ENCODE measurements around the gene ZNF710.
"Not testable (repeated sequence)": the region's sequence is repeated elsewhere in the genome, so short reads cannot be mapped to it uniquely, and the experiment has no call there.

The ZNF710 gene, protein sequence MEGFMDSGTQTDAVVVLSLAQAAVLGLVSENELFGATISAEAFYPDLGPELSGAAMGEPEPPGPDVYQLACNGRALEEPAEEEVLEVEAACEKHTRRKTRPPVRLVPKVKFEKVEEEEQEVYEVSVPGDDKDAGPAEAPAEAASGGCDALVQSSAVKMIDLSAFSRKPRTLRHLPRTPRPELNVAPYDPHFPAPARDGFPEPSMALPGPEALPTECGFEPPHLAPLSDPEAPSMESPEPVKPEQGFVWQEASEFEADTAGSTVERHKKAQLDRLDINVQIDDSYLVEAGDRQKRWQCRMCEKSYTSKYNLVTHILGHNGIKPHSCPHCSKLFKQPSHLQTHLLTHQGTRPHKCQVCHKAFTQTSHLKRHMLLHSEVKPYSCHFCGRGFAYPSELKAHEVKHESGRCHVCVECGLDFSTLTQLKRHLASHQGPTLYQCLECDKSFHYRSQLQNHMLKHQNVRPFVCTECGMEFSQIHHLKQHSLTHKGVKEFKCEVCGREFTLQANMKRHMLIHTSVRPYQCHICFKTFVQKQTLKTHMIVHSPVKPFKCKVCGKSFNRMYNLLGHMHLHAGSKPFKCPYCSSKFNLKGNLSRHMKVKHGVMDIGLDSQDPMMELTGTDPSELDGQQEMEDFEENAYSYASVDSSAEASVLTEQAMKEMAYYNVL

DNA sequence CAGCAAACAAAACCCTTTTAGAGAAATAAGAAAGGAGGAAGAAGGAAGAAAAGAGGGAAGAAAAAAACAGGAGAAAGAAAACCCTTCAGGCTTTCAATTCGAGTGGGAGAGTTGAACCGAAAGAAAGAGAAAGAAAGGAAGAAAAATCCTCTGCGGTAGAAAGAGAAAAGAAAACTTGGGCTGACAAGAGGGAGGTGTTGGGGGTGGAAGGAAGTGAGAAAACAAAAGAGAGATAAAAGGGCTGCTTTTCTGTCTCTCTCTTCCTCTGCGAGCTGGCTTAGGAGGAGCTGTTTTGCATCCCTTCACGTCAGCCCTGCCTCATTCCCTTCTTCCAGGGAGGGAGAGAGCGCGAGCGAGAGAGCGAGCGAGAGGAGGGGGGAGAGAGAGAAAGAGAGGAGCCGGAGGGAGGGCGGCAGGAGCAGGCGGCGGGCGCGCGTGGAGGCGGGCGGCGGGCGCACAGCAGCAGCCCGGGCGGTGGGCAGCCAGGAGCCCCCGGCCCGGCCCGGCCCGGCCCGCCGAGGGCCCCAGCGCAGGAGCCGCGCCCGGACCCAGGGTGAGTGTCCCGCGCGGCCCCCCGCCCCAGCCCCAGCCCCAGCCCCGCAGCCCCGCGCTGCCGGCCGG is at the start of gene ZNF710:
Gene ZNF710 (plus strand): TSS at position 263 of the 621 bp plus-strand sequence. CDS start 65,814 bp downstream, outside the sequence.
- peaks cover 20% of the 10 kb centered on the region for H3K4me1 ChIP-seq (ENCODE audit: control insufficient read depth, low read depth, low read length)
- no peaks in the 10 kb centered on the region for H3K9me3 ChIP-seq (ENCODE audit: control insufficient read depth, low read depth, low read length)
- peak within 1 kb of the TSS; percentile 88 for H3K9ac ChIP-seq (ENCODE audit: low read length)
- H3K4me3 ChIP-seq (ENCODE audit: low read length) = peak within 1 kb of the TSS; percentile 85
- no peaks in the 10 kb centered on the region for H3K36me3 ChIP-seq (ENCODE audit: control insufficient read depth, low read depth, low read length)
- peak within 1 kb of the TSS; percentile 87 for H3K27ac ChIP-seq (ENCODE audit: low read length)
- peaks cover 18% of the 10 kb centered on the region for H3K27me3 ChIP-seq (ENCODE audit: control insufficient read depth, insufficient read depth, low read length)

DNA sequence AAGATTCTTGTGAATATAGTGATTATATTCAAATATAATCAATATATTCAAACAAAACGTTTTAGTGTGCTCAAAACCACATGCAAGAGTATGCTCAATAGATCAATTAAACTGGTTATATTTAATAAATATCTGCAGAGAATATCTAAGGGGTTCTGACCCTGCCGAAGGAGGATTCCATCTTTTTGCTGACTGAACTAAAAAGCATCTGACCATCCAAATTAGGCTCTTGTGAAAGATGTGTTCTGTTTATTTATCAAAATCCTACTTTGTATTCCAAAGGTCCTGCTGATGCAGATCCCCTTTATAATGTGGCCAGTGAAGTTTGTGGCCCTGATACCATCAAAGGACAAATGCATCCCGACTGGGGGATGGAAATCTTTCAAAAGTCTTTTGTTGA is 46.6 kb upstream of the ZNF710 start:
- H3K27ac ChIP-seq (ENCODE audit: low read length) = no peak overlapping the region
- H3K4me3 ChIP-seq (ENCODE audit: low read length) = no peak overlapping the region
- no peaks in the 10 kb centered on the region for H3K36me3 ChIP-seq (ENCODE audit: control insufficient read depth, low read depth, low read length)
- no peaks in the 10 kb centered on the region for H3K9me3 ChIP-seq (ENCODE audit: control insufficient read depth, low read depth, low read length)
- no peaks in the 10 kb centered on the region for H3K4me1 ChIP-seq (ENCODE audit: control insufficient read depth, low read depth, low read length)
- H3K9ac ChIP-seq (ENCODE audit: low read length) = no peak overlapping the region
- H3K27me3 ChIP-seq (ENCODE audit: control insufficient read depth, insufficient read depth, low read length) = no peaks in the 10 kb centered on the region

DNA sequence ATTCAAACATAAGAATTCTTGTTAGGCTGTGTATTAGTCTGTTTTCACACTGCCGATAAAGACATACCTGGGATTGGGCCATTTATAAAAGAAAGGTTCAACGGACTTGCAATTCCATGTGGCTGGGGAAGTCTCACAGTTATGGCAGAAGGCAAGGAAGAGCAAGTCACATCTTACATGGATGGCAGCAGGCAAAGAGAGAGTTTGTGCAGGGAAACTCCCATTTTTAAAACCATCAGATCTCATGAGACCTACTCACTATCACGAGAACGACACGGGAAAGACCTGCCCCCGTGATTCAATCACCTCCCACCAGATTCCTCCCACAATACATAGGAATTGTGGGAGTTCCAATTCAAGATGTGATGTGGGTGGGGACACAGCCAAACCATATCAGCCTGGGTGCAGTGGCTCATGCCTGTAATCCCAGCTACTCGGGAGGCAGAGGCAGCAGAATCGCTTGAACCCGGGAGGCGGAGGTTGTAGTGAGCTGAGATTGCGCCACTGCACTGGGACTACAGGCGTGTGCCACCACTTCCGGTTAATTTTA is 45.6 kb upstream of the ZNF710 start:
- H3K9me3 ChIP-seq (ENCODE audit: control insufficient read depth, low read depth, low read length); H3K9ac ChIP-seq (ENCODE audit: low read length); H3K4me1 ChIP-seq (ENCODE audit: control insufficient read depth, low read depth, low read length); H3K36me3 ChIP-seq (ENCODE audit: control insufficient read depth, low read depth, low read length); H3K4me3 ChIP-seq (ENCODE audit: low read length); H3K27ac ChIP-seq (ENCODE audit: low read length); H3K27me3 ChIP-seq (ENCODE audit: control insufficient read depth, insufficient read depth, low read length): not testable (repeated sequence)

DNA sequence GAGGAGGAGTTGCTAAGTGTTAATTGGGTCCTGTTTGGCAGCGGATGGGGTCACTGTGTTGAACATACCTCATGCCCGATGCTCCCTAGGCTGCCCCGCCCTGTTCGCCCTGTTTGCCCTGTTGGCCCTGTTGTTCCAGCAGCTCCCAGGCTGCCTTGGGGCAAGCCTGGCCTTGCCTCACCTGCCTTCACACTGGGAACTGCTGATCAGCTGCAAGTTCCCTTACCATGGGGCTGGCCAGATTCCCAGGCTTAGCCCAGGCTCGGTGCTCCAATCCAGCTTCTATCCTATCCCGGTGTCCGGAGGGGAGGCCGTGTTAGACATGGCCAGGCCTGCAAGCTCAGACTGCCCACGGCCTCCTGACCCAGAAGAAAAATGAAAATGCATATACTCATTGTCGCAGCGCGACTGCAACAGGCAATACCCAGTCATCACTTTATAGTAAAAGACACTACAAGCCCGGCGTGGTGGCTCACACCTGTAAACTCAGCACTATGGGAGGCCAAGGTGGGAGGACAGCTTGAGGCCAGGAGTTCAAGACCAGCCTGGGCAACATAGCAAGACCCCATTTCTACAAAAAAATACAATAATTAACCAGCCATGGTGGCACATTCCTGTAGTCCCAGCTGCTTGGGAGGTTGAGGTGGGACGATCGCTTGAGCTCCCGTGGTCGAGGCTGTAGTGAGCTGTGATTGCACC is 42.9 kb upstream of the ZNF710 start:
- Histone ChIP-seq H3K27ac (ENCODE audit: low read length) (no peak overlapping the region), H3K27me3 (ENCODE audit: control insufficient read depth, insufficient read depth, low read length) (no peaks in the 10 kb centered on the region), H3K9ac (ENCODE audit: low read length) (no peak overlapping the region), H3K4me3 (ENCODE audit: low read length) (no peak overlapping the region), H3K4me1 (ENCODE audit: control insufficient read depth, low read depth, low read length) (no peaks in the 10 kb centered on the region), H3K9me3 (ENCODE audit: control insufficient read depth, low read depth, low read length) (no peaks in the 10 kb centered on the region), H3K36me3 (ENCODE audit: control insufficient read depth, low read depth, low read length) (no peaks in the 10 kb centered on the region)

DNA sequence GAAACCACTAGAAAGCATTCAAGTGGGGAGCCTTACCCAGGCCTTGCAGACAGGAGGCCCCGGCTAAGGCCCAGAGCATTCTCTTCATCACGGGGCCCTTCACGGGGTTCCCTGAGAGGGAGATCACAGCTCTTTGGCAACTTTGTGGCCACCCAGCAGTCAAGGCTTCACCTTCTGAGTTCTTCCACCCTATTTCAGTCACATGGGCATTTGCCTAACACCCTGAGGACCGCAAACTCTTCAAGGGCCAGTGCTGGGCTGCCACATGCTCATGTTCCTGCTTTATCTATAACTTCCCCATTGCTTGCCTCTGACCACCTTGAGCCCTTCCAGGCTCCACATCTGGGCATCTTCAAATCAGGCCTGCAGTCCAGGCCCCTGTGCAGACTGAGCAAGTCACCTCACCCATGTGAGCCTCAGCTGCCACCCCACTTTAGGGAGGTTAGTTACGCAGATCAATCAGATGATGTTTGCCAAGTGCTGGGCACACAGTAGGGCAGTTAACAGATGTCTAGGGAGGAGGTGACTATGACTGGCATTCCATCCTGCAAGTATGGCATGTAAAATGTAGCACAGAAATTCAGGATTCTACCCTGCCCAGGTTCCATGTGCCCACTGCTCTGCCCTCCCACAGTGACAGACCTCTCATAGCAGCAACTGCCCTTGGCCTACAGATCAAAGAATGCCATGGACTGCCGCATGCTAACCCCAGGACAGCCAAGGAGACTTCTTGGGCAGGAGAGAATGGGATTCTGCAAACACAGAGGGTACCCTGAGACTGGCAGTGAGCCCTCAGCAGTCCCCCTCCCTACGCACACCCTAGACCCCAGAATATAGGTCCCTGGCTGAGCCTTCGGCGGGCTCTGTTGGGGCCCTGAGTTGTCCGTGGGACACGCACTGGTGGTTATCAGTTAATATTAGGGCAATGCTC is 37.6 kb upstream of the ZNF710 start:
- Histone ChIP-seq H3K36me3 (ENCODE audit: control insufficient read depth, low read depth, low read length) (no peaks in the 10 kb centered on the region), H3K9ac (ENCODE audit: low read length) (no peak overlapping the region), H3K9me3 (ENCODE audit: control insufficient read depth, low read depth, low read length) (no peaks in the 10 kb centered on the region), H3K27me3 (ENCODE audit: control insufficient read depth, insufficient read depth, low read length) (no peaks in the 10 kb centered on the region), H3K4me3 (ENCODE audit: low read length) (no peak overlapping the region), H3K4me1 (ENCODE audit: control insufficient read depth, low read depth, low read length) (no peaks in the 10 kb centered on the region), H3K27ac (ENCODE audit: low read length) (no peak overlapping the region)

DNA sequence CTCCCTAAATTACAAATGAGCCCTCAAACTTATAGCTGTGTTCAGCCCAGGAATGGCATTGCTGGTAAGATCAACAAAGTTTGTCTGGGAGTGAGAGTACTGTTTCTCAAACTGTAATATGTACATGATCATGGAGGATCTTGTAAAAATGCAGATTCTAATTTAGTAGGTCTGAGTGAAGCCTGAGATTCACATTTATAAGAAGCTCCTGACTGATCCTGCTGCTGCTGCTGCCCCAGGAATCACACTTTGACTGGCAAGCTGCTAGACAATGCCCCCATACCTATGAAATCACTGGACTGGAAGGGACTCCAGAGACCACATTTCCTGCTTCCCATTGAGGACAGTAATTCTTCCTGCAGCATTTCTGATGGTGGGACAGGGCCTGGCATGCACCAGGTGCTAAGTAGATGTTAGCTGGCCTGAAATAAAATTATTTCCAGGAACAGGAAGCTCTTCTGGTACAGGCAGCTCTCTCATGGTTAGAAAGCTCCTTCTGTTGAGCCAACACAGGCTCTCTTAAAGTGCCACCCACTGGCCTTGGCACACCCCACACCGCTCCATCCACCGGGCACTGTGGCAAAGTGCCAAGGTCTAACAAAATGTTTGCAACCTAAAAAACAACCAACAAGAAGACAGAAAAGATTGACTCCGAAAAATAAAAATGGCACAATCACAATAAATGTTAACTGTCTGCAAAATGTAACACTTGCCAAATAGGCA is 36.7 kb upstream of the ZNF710 start:
- Histone ChIP-seq H3K36me3 (ENCODE audit: control insufficient read depth, low read depth, low read length) (no peaks in the 10 kb centered on the region), H3K4me1 (ENCODE audit: control insufficient read depth, low read depth, low read length) (no peaks in the 10 kb centered on the region), H3K9ac (ENCODE audit: low read length) (no peak overlapping the region), H3K4me3 (ENCODE audit: low read length) (no peak overlapping the region), H3K27ac (ENCODE audit: low read length) (no peak overlapping the region), H3K9me3 (ENCODE audit: control insufficient read depth, low read depth, low read length) (no peaks in the 10 kb centered on the region), H3K27me3 (ENCODE audit: control insufficient read depth, insufficient read depth, low read length) (no peaks in the 10 kb centered on the region)

DNA sequence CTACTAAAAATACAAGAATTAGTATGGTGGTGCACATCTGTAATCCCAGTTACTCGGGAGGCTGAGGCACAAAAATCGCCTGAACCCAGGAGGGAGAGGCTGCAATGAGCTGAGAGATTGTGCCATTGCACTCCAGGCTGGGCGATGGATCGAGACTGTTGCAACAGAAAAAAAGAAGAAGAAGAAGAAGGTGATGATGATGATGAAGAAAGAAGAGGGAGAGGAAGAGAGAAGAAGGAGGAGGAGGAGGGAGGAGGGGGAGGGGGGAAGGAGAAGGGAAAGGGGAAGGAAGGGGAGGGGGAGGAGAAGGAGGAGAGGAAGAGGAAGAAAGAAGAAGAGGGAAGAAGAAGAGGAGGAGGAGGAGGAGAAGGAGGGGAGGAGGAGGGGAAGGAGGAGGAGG is 33.2 kb upstream of the ZNF710 start:
- Histone ChIP-seq H3K9me3 (ENCODE audit: control insufficient read depth, low read depth, low read length) (no peaks in the 10 kb centered on the region), H3K27me3 (ENCODE audit: control insufficient read depth, insufficient read depth, low read length) (no peaks in the 10 kb centered on the region), H3K36me3 (ENCODE audit: control insufficient read depth, low read depth, low read length) (no peaks in the 10 kb centered on the region), H3K4me3 (ENCODE audit: low read length) (no peak overlapping the region), H3K4me1 (ENCODE audit: control insufficient read depth, low read depth, low read length) (no peaks in the 10 kb centered on the region), H3K9ac (ENCODE audit: low read length) (no peak overlapping the region), H3K27ac (ENCODE audit: low read length) (no peak overlapping the region)

DNA sequence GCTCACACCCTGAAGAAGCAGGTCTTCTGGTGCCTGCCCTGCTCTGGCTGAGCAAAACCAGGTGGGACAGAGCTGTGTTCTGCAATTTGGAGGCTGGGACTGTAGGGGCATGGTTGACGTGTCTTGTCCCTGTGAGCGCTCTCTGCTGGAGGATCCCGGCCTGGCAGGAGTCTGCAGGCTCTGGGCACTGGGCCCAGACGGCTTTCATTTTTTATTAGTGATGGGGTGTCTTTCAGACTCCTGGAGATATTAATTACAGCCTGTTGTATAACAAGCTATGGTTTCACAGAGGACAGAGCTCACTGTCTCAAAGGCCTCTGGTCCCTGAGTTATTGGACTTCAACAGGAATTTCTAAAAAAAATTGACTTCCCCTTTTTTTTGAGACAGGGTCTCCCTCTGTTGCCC is 29.5 kb upstream of the ZNF710 start:
- Histone ChIP-seq H3K9ac (ENCODE audit: low read length) (no peak overlapping the region), H3K27ac (ENCODE audit: low read length) (no peak overlapping the region), H3K4me1 (ENCODE audit: control insufficient read depth, low read depth, low read length) (no peaks in the 10 kb centered on the region), H3K27me3 (ENCODE audit: control insufficient read depth, insufficient read depth, low read length) (peaks cover 4% of the 10 kb centered on the region), H3K36me3 (ENCODE audit: control insufficient read depth, low read depth, low read length) (no peaks in the 10 kb centered on the region), H3K4me3 (ENCODE audit: low read length) (no peak overlapping the region), H3K9me3 (ENCODE audit: control insufficient read depth, low read depth, low read length) (no peaks in the 10 kb centered on the region)

DNA sequence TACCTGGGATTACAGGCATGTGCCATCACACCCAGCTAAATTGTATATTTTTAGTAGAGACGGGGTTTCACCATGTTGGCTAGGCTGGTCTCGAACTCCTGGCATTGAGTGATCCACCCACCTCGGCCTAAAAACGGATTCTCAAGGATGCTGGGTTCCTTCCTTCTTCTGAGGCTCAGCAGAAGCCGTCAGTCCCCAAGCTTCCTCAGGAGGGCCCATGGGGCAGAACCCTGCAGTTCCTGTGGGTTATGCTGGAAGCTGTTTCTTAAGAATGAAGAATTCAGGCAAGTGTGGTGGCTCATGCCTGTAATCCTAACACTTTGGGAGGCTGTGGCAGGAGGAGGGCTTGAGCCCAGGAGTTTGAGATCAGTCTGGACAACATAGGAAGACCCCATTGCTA is 29.0 kb upstream of the ZNF710 start:
- Histone ChIP-seq H3K4me3 (ENCODE audit: low read length) (no peak overlapping the region), H3K27ac (ENCODE audit: low read length) (no peak overlapping the region), H3K36me3 (ENCODE audit: control insufficient read depth, low read depth, low read length) (no peaks in the 10 kb centered on the region), H3K9ac (ENCODE audit: low read length) (no peak overlapping the region), H3K4me1 (ENCODE audit: control insufficient read depth, low read depth, low read length) (no peaks in the 10 kb centered on the region), H3K9me3 (ENCODE audit: control insufficient read depth, low read depth, low read length) (no peaks in the 10 kb centered on the region), H3K27me3 (ENCODE audit: control insufficient read depth, insufficient read depth, low read length) (peaks cover 4% of the 10 kb centered on the region)

All from iPS-18a (cell line).